Measurements from ENCODE around the gene TMEM40.

TMEM40 gene

GRCh38 chr3:12689997-12690711 is 68.9 kb downstream of the TMEM40 start:
- no peak for TF ChIP-seq CTCF (IDR thresholded peaks at IDR 0.05; ENCODE audit: extremely low read depth, insufficient read depth, missing control alignments)
- no peak for DNase-seq (ENCODE audit: low spot score)
- in situ Hi-C loops (cut with MboI; ENCODE audit: low pct_unique_long_range_greater_than_20kb, low sequenced_read_pairs, unreplicated experiment): no loop called here

GRCh38 chr3:12687948-12688347 is 71.1 kb downstream of the TMEM40 start:
- in situ Hi-C loops (cut with MboI; ENCODE audit: low pct_unique_long_range_greater_than_20kb, low sequenced_read_pairs, unreplicated experiment): no loop called here
- no peak for TF ChIP-seq CTCF (IDR thresholded peaks at IDR 0.05; ENCODE audit: extremely low read depth, insufficient read depth, missing control alignments)
- DNase-seq (ENCODE audit: low spot score): no peak

GRCh38 chr3:12686096-12686495 is 73.0 kb downstream of the TMEM40 start:
- DNase-seq (ENCODE audit: low spot score): no peak
- no peak for TF ChIP-seq CTCF (IDR thresholded peaks at IDR 0.05; ENCODE audit: extremely low read depth, insufficient read depth, missing control alignments)
- in situ Hi-C loops (cut with MboI; ENCODE audit: low pct_unique_long_range_greater_than_20kb, low sequenced_read_pairs, unreplicated experiment): no loop called here
